Aorta (tissue), 5 donors: ENCODE results near the gene RASAL1. TPM values are rescaled to one million over a fixed set of nuclear protein-coding genes. Genes with fewer than 3 reads are reported as not detected.

ENCODE experiments used
- ATAC-seq: fragments of 200-7000 bp; cut with Tn5 transposase; one replicate; pipeline ENCODE4 v1.9.1; 2022; ENCODE audit warnings: moderate library complexity; ENCODE audit not compliant: low FRiP score
- DNase-seq, 2 donors: peaks; one replicate each; pipeline ENCODE4 v3.0.0-alpha.2; 2020
- H3K27ac ChIP-seq, 2 donors: one replicate each; pipeline ENCODE4 v1.5.1; 2013; ENCODE audit warnings: low read length in 2 of 2, mild to moderate bottlenecking in 2 of 2, moderate library complexity in 2 of 2, control low read depth in 1 of 2, inconsistent platforms in 1 of 2, low read depth in 1 of 2
- H3K27me3 ChIP-seq, 2 donors: one replicate each; pipeline ENCODE4 v1.6.1; 2013; ENCODE audit warnings: control low read depth in 1 of 2, low read length in 1 of 2, mild to moderate bottlenecking in 1 of 2, moderate library complexity in 1 of 2; ENCODE audit not compliant: insufficient read depth in 2 of 2, control insufficient read depth in 1 of 2
- H3K36me3 ChIP-seq, 2 donors: one replicate each; pipeline ENCODE4 v1.6.1; 2013; ENCODE audit warnings: control low read depth in 1 of 2, low read length in 1 of 2, mild to moderate bottlenecking in 1 of 2; ENCODE audit not compliant: insufficient read depth in 2 of 2, control insufficient read depth in 1 of 2
- H3K4me1 ChIP-seq, 2 donors: one replicate each; pipeline ENCODE4 v1.6.1; 2013; ENCODE audit warnings: low read length in 2 of 2, control low read depth in 1 of 2, mild to moderate bottlenecking in 1 of 2, moderate library complexity in 1 of 2; ENCODE audit not compliant: insufficient read depth in 2 of 2, control insufficient read depth in 1 of 2
- H3K4me3 ChIP-seq, 2 donors: one replicate each; pipeline ENCODE4 v1.5.1; 2013; ENCODE audit warnings: low read length in 2 of 2, control low read depth in 1 of 2, mild to moderate bottlenecking in 1 of 2
- H3K9me3 ChIP-seq: one replicate; pipeline ENCODE4 v1.6.1; 2013; ENCODE audit warnings: mild to moderate bottlenecking, low read length; ENCODE audit not compliant: control insufficient read depth
- WGBS, 2 donors: extraction: QIAGEN DNeasy Blood & Tissue Kit; methylation state at CpG; one replicate each; pipeline ENCODE4 v1.1.7; 2013; 5-methylcytosine and 5-hydroxymethylcytosine counted together
- intact Hi-C, 2 donors: fragments of 100-400 bp; cut with DNase I; formaldehyde crosslinking; loops; one replicate each; pipeline versions ENCODE4 v1.14.2 to v1.15.0; 2022
- polyA plus RNA-seq, 2 donors: library from polyadenylated mRNA; stranded (reverse); fragments of 200-250 nt; gene quantifications; one replicate each; pipeline ENCODE4 v1.2.3, GENCODE V29; 2013
- total RNA-seq, 2 donors: library from RNA; stranded (reverse); fragmentation: NEBNext Ultra II Directional; extraction: Animal tissue kit (Norgen Biotek cat#: 25700); gene quantifications; one replicate each; pipeline ENCODE4 v1.2.1, GENCODE V29; 2021
- donor health status: healthy with polysubstance abuse.
- donor health status: Bipolar disorder and iron deficiency.
- donor health status: DM: no; HTN: no; CAD: no.
- donor health status: DM: no; HTN: no; CAD: no.
- donor health status: DM: yes; HTN: yes; CAD: no.

RASAL1 gene
- total and polyA plus RNA-seq, 4 donors: not detected

DNA sequence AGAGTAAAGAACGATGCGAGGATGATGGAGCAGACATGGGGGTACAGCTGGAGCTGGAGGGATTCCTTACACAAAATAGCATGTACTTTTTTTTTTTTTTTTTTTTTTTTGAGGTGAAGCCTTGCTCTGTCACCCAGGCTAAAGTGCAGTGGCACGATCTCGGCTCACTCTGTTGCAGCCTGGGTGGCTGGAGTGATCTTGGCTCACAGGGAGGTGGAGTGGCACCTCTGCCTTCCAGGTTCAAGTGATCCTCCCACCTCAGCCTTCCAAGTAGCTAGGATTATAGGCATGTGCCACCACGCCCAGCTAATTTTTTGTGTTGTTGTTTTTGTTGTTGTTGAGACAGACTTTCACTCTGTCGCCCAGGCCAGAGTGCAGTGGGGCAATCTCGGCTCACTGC lies 5.1 kb upstream of the RASAL1 start:
- Histone ChIP-seq H3K27ac (no peak overlapping the region), H3K36me3 (no peaks in the 10 kb centered on the region), H3K9me3 (no peaks in the 10 kb centered on the region), H3K27me3 (no peaks in the 10 kb centered on the region), H3K4me3 (no peak overlapping the region), H3K4me1 (no peaks in the 10 kb centered on the region)
- intact Hi-C loops: no loop called here
- DNase-seq (peak in 1 of 2 donors; percentile 22), ATAC-seq (no peak)
- 76 to 88% methylated on average over 7 of the region's 7 CpGs for WGBS, 2 donors

DNA sequence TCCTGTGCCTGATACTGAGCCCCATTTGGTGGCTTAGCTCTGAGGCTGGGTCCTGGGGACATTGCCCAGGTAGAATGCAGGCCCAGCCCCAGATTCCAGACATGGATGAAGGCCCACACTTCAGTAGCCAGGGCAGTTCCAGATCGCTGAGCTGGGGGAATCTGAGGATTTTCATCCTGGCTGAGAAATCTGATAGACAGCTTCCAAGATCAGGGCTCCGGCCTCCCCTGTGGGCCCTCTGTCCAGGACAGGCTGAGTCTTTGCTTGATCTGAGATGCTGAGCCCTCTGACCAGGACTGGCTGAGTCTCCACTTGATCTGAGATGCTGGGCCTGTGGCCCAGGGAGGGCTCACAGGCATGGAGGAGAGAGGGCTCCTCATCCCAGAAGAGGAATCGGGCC lies 3.3 kb upstream of the RASAL1 start:
- 77 to 81% methylated on average over 3 of the region's 3 CpGs for WGBS, 2 donors
- intact Hi-C loops: no loop called here
- no peak overlapping the region for H3K4me3 ChIP-seq
- no peaks in the 10 kb centered on the region for H3K36me3 ChIP-seq
- H3K4me1 ChIP-seq: no peaks in the 10 kb centered on the region
- DNase-seq (peak in 1 of 2 donors; percentile 54), ATAC-seq (no peak)
- H3K27ac ChIP-seq: no peak overlapping the region
- H3K9me3 ChIP-seq: no peaks in the 10 kb centered on the region
- H3K27me3 ChIP-seq: no peaks in the 10 kb centered on the region

DNA sequence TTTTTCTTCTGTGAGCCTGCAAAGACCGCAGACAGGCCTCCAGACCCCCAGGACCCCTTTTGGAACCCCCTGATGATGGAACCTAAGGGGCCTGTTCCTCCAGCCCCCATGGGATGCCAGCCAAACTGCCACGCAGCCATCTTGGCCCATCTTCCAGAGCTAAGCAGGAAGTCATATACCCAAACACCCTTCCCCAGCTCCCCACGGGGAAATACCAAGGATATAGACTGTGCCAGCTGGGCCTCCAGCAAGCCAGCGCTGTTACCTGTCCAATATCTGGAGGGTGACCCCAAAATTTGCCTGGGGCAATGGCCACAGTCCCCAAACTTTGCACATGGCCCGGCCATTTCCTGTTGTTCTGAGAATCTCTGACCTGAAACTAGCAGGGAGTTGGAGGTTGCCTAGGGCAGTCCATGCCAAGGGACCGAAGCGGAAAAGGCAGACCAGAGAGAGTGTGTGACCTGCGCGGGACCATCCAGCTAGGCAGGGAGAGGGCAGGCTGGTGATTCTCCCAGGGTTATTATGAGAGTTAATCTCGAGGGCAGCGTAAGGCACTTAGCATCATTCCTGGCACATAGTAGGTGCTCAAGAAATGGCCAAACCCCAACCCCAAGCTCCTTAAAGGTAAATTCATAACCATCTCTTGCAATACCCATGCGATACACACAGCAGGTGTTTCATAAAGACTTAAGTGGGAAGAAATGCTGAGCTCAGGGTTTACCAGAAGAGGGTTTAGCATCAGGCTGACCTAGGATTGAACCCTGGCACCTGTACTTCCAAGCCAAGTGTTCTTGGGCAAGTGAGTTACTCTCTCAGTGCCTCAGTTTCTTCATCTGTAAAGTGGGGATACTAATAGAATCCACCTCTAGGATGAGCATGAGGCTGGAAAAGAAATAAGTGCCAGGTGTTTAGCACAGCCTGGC lies 2.6 kb upstream of the RASAL1 start:
- Histone ChIP-seq H3K27me3 (no peaks in the 10 kb centered on the region), H3K4me1 (no peaks in the 10 kb centered on the region), H3K9me3 (no peaks in the 10 kb centered on the region), H3K27ac (no peak overlapping the region), H3K4me3 (no peak overlapping the region), H3K36me3 (no peaks in the 10 kb centered on the region)
- WGBS, 2 donors: 83 to 84% methylated on average over 12 of the region's 12 CpGs
- ATAC-seq (no peak), DNase-seq (peak in 1 of 2 donors; percentile 45)
- intact Hi-C loops: no loop called here

DNA sequence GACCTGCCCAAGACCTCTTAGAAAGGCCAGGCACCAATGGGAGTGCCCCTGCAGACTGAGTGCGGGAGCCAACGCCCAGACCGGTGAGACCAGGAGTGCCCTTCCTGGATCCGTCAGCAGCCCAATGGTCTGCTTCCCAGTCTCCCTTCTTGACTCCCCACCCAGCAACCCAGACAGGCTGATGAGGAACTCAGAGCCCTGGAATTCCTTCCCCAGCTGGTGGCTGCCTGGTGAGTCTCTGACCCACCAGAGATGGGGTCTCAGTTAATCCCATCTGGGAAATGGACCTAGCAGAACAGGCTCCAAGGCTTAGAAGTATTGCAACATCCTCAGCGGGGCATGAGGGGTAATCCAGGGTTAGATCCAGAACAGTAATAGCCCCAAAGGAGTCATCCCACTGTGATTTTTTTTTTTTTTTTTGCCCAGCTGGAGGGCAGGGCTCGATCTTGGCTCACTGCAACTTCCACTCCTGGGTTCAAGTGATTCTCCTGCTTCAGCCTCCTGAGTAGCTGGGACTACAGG lies 1.5 kb upstream of the RASAL1 start:
- Histone ChIP-seq H3K4me3 (no peak overlapping the region), H3K27me3 (no peaks in the 10 kb centered on the region)
- intact Hi-C loops: no loop called here

DNA sequence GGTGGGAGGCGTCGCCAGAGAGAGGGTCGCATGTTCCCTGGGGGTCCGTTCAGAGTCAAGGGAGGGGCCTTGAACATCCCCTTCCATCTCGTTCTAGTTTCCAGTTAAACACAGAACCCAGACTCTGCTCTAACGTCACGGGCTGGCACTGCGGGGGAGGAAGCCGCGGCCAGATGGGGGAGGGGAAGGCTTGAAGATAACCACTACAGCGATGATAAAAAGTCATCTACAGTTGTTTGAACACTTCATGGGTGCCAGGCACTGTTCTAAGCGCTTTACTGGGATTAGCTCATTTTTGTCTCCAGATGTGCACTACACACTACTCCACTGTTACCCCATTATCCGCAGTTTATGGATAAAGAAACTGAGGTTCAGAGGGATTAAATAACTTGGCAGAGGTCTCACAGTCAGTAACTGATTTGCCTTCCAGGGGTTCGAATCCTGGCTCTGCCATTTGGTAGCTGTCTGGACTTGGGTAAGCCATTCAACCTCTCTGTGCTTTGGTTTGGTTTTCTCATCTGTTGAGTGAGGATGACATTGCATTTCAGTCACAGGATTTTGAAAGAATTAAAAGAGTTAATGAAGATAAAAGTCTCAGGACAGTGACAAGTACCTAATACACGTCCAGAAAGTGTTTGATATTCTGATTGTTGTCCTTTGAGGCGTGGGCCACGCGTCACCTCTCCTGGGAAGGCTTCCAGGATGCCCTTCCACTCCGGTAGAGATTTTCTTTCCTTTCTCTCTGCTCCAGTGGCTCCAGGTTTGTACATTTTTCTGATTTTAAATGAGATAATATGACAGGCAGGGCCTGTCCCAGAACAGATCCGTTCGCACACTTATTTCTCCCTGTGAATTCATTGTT lies 798 bp upstream of the RASAL1 start:
- H3K27ac ChIP-seq: no peak overlapping the region
- ATAC-seq: no peak
- H3K4me1 ChIP-seq: no peaks in the 10 kb centered on the region
- WGBS, 2 donors: 32 to 33% methylated on average over 21 of the region's 21 CpGs
- intact Hi-C loops: no loop called here
- H3K27me3 ChIP-seq: no peaks in the 10 kb centered on the region
- DNase-seq: peak in 1 of 2 donors; percentile 68
- no peaks in the 10 kb centered on the region for H3K9me3 ChIP-seq
- H3K4me3 ChIP-seq: no peak overlapping the region
- no peaks in the 10 kb centered on the region for H3K36me3 ChIP-seq

More for the DNA sequence above, 1.5 kb upstream of the RASAL1 start:
- Histone ChIP-seq H3K36me3 (no peaks in the 10 kb centered on the region), H3K9me3 (no peaks in the 10 kb centered on the region), H3K27ac (no peak overlapping the region), H3K4me1 (no peaks in the 10 kb centered on the region)
- ATAC-seq (no peak), DNase-seq (peak in 1 of 2 donors; percentile 40)
- WGBS, 2 donors: 83 to 86% methylated on average over 6 of the region's 6 CpGs

DNA sequence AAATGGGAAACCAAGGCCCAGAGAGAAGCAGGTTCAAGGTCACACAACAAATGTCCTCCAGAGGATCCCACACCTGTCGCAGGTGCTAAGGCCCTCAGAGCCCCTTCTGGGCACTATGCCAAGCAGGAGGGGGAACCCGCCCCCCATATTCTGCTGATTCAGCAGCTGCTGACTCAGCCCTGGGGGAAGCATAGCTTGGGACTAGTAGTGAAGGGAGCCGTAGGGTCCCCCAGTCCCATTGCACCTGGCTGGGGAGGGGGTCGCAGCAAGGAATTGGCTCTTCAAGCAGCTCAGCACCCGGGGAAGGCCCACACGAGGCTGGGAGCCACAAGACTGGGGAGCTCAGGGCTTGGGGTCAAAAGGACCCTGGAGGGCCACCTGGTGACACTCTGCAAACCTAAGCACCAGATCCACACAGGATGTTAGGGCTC lies 1.0 kb downstream of the RASAL1 start:
- 53 to 71% methylated on average over 6 of the region's 6 CpGs for WGBS, 2 donors
- Histone ChIP-seq H3K27ac (no peak overlapping the region), H3K4me1 (no peaks in the 10 kb centered on the region), H3K9me3 (no peaks in the 10 kb centered on the region), H3K36me3 (no peaks in the 10 kb centered on the region), H3K27me3 (no peaks in the 10 kb centered on the region), H3K4me3 (no peak overlapping the region)
- intact Hi-C loops: no loop called here
- ATAC-seq (no peak), DNase-seq (peak in 1 of 2 donors; percentile 71)

DNA sequence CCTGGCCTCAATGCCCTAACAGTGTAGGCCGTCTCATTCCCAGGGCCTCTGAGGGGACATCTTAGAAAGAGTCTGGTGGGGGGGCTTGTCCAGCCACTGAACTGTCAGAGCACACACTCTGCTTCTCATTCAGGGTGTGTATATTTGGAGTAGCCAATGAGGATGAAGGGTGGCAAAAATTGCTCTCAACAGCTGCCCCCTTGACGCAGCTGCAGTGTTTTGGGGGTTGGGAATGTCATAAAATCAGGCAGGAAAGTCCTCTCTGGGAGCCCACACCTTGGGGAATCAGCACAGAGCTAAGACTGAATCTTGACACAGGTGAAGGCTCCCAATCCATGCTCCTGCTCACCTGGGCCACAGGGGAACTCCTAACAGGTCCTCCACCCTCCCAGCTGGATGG lies 1.5 kb downstream of the RASAL1 start:
- Histone ChIP-seq H3K27ac (no peak overlapping the region), H3K36me3 (no peaks in the 10 kb centered on the region), H3K4me3 (no peak overlapping the region), H3K9me3 (no peaks in the 10 kb centered on the region), H3K27me3 (no peaks in the 10 kb centered on the region), H3K4me1 (no peaks in the 10 kb centered on the region)
- intact Hi-C loops: no loop called here
- ATAC-seq: no peak
- DNase-seq: no peak
- WGBS, 2 donors: 74 to 75% methylated on average over 2 of the region's 2 CpGs

DNA sequence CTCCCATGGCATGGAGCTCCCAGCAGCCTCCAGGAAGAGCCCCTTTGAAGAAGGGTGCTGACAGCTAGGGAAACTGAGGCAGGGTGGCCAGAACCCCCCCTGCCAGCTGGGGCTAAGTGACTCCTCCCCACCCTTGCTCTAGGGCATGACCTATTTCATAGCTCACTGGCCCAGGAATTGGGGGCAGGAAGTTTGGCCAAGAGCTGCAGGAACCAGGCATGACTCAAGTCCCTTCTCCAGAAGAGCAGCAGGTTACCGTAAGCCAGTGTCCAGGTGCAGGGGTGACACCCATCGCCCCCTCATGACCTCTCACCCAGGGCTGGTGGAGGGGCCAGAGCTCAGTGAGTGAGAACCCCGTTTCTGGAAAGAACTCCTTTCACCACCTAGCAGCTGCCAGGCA lies 1.9 kb downstream of the RASAL1 start:
- no peak overlapping the region for H3K4me3 ChIP-seq
- WGBS, 2 donors: 61 to 71% methylated on average over 3 of the region's 3 CpGs
- ATAC-seq: no peak

More for the DNA sequence above, 1.9 kb downstream of the RASAL1 start:
- intact Hi-C loops: no loop called here
- no peak for DNase-seq
- H3K36me3 ChIP-seq: no peaks in the 10 kb centered on the region
- no peaks in the 10 kb centered on the region for H3K4me1 ChIP-seq
- no peak overlapping the region for H3K27ac ChIP-seq
- no peaks in the 10 kb centered on the region for H3K9me3 ChIP-seq
- no peaks in the 10 kb centered on the region for H3K27me3 ChIP-seq
